ENCODE data around the gene PRSS33.

- TF ChIP-seq CTCF (IDR thresholded peaks at IDR 0.05; ENCODE audit: low read depth, low read length, poor library complexity, severe bottlenecking) (no peak), EZH2phosphoT487 (IDR thresholded peaks at IDR 0.05; ENCODE audit: borderline replicate concordance, low read length) (no peak)
Observed at GRCh38 chr16:2792940-2793339, 5.6 kb upstream of the PRSS33 start.

Data from DOHH2 (cell line).